ENCODE measurements around the gene VPS16. TPM values are rescaled to one million over a fixed set of nuclear protein-coding genes. Genes with fewer than 3 reads are reported as not detected.

The VPS16 gene
- total RNA-seq, 6 experiments from 2014 or later: 17.2 to 22.2 (median 19.1) TPM

DNA sequence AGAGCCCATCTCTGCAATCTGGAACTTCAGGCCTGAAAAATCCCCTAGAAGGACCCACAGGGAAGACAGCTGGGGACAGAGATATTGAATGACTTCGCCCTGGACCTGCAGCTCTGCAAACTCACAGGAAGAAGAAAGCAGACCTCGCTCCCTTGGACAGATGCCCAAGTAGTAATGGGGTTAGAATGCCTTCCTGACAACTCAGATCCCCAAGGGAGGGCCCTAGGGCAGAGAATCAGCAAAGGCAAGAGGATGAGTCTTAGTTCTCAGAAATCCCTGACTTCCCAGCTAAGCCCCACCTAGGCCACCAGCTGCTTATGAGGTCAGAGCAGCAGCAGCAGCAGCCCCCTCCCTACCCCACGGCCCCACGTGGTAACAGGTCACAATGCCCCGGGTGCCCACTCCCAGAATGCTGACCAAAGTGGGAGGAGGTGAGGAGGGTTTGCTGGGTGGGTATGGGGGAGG lies 25.9 kb upstream of the VPS16 start, which contains the start of gene C20orf141:
Gene C20orf141, plus strand, starts transcription at position 401 of the 465 bp plus-strand sequence. CDS start 198 bp downstream, outside the sequence.
- 28% methylated on average over 3 of the region's 5 CpGs for whole genome bisulfite sequencing (ENCODE audit: insufficient coverage, low coverage, low lambda C conversion rate, missing lambda C conversion rate)
- H3K36me3 ChIP-seq: no peaks in the 10 kb centered on the region
- ATAC-seq: peak in 1 of 4 donors; percentile 39
- intact Hi-C loops (cut with DNase I): no loop called here
- no peaks in the 10 kb centered on the region for H3K4me1 ChIP-seq
- no peaks in the 10 kb centered on the region for H3K27me3 ChIP-seq
- no peaks in the 10 kb centered on the region for H3K9me3 ChIP-seq
- no peak within 1 kb of the TSS for H3K27ac ChIP-seq
- no peak for TF ChIP-seq POLR2A (IDR thresholded peaks at IDR 0.05)
- TF ChIP-seq, protein P1, sequence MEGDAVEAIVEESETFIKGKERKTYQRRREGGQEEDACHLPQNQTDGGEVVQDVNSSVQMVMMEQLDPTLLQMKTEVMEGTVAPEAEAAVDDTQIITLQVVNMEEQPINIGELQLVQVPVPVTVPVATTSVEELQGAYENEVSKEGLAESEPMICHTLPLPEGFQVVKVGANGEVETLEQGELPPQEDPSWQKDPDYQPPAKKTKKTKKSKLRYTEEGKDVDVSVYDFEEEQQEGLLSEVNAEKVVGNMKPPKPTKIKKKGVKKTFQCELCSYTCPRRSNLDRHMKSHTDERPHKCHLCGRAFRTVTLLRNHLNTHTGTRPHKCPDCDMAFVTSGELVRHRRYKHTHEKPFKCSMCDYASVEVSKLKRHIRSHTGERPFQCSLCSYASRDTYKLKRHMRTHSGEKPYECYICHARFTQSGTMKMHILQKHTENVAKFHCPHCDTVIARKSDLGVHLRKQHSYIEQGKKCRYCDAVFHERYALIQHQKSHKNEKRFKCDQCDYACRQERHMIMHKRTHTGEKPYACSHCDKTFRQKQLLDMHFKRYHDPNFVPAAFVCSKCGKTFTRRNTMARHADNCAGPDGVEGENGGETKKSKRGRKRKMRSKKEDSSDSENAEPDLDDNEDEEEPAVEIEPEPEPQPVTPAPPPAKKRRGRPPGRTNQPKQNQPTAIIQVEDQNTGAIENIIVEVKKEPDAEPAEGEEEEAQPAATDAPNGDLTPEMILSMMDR (IDR thresholded peaks at IDR 0.05): no peak
- no peak within 1 kb of the TSS for H3K4me3 ChIP-seq
- DNase-seq: no peak

DNA sequence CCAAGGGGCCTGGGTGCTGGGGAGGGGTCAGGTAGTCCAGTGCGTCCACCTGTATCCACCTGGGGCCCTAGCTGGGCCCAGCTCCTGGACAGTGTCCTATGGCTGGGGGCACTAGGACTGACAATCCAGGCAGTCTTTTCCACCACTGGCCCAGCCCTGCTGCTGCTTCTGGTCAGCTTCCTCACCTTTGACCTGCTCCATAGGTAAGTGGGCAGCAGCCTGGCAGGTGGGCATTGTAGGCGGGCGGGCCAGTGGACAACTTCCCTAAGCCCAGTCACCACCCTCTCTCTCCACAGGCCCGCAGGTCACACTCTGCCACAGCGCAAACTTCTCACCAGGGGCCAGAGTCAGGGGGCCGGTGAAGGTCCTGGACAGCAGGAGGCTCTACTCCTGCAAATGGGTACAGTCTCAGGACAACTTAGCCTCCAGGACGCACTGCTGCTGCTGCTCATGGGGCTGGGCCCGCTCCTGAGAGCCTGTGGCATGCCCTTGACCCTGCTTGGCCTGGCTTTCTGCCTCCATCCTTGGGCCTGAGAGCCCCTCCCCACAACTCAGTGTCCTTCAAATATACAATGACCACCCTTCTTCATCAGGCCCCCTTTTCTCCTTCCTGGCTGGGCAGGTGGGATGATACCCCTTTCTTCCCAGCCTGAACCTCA lies 25.2 kb upstream of the VPS16 start:
- H3K36me3 ChIP-seq: no peaks in the 10 kb centered on the region
- intact Hi-C loops (cut with DNase I): no loop called here
- H3K4me1 ChIP-seq: no peaks in the 10 kb centered on the region
- no peak for DNase-seq
- H3K9me3 ChIP-seq: no peaks in the 10 kb centered on the region
- peaks cover 0 to 4% of the 10 kb centered on the region in 2 donors for H3K27me3 ChIP-seq
- ATAC-seq: no peak
- TF ChIP-seq, protein P1 (IDR thresholded peaks at IDR 0.05): no peak
- no peak for TF ChIP-seq POLR2A (IDR thresholded peaks at IDR 0.05)
- H3K27ac ChIP-seq: no peak overlapping the region
- 93% methylated on average over 3 of the region's 8 CpGs for WGBS (ENCODE audit: insufficient coverage, low coverage, low lambda C conversion rate, missing lambda C conversion rate)
- no peak overlapping the region for H3K4me3 ChIP-seq

DNA sequence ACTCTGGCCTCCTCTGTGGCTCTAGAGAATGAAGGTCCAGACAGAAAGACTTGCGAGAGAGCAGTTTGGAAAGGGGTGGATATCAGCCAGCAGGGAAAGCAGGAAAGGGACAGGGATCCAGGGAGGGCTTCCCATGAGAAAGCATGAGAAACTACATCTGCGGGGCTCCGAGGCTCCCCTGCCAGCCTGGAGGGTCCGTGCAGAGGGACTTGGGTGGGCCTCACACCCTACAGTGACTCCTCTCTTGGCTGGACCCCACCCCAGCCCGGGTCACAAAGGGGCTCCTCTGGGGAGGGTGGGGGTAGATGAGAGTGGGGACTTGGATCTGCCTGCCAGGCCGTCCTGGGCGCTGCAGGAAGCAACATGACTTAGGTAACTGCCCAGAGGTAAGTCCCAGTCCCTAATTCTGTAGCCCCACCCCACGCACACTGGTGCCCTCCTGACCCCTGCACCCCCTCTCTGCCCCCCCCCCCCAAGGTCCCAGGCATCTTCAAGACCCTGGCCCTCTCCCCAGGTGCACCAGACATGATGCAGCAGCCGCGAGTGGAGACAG lies 24.4 kb upstream of the VPS16 start, which contains the start of gene TMEM239:
Gene TMEM239, plus strand, starts transcription at position 335 of the 553 bp plus-strand sequence. Its CDS starts 191 bp downstream, at position 526.
- TF ChIP-seq, protein P1 (IDR thresholded peaks at IDR 0.05): no peak
- WGBS (ENCODE audit: insufficient coverage, low coverage, low lambda C conversion rate, missing lambda C conversion rate): 74% methylated on average over 2 of the region's 10 CpGs
- Histone ChIP-seq H3K4me1 (no peaks in the 10 kb centered on the region), H3K36me3 (no peaks in the 10 kb centered on the region), H3K27ac (no peak within 1 kb of the TSS), H3K4me3 (no peak within 1 kb of the TSS), H3K9me3 (no peaks in the 10 kb centered on the region), H3K27me3 (peaks cover 0 to 11% of the 10 kb centered on the region in 2 donors)
- intact Hi-C loops (cut with DNase I): no loop called here
- ATAC-seq (no peak), DNase-seq (no peak)

DNA sequence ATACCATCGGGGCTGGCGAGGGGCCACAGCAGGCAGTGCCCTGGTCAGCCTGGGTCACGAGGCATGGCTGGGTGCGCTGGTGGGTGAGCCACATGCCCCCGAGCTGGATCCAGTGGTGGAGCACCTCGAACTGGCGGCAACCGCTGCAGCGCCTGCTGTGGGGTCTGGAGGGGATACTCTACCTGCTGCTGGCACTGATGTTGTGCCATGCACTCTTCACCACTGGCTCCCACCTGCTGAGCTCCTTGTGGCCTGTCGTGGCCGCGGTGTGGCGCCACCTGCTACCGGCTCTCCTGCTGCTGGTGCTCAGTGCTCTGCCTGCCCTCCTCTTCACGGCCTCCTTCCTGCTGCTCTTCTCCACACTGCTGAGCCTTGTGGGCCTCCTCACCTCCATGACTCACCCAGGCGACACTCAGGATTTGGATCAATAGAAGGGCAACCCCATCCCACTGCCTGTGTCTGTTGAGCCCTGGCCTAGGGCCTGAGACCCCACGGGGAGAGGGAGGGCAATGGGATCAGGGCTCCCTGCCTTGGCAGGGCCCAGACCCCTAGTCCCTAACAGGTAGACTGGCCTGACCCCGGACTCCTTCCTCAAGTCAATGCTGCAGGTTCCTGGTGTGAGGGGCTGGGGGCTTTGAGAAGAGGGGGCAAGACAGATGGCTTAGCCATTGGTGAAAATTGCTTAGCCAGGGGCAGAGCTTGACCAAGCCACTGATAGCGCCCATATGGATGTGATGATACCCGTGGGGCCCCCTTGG lies 23.8 kb upstream of the VPS16 start:
- DNase-seq: peak in 1 of 3 donors; percentile 42
- 46% methylated on average over 5 of the region's 20 CpGs for WGBS (ENCODE audit: insufficient coverage, low coverage, low lambda C conversion rate, missing lambda C conversion rate)
- Histone ChIP-seq H3K27me3 (peaks cover 0 to 18% of the 10 kb centered on the region in 2 donors), H3K4me3 (no peak overlapping the region), H3K27ac (no peak overlapping the region), H3K36me3 (no peaks in the 10 kb centered on the region), H3K4me1 (no peaks in the 10 kb centered on the region), H3K9me3 (no peaks in the 10 kb centered on the region)
- TF ChIP-seq, protein P1 (IDR thresholded peaks at IDR 0.05): no peak
- TF ChIP-seq POLR2A (IDR thresholded peaks at IDR 0.05): no peak
- intact Hi-C loops (cut with DNase I): no loop called here
- ATAC-seq: peak in 1 of 4 donors; percentile 15
